Measurements from ENCODE around the gene CTAG1A.
"Not testable (repeated sequence)": the region's sequence is repeated elsewhere in the genome, so short reads cannot be mapped to it uniquely, and the experiment has no call there.

CTAG1A gene

DNA sequence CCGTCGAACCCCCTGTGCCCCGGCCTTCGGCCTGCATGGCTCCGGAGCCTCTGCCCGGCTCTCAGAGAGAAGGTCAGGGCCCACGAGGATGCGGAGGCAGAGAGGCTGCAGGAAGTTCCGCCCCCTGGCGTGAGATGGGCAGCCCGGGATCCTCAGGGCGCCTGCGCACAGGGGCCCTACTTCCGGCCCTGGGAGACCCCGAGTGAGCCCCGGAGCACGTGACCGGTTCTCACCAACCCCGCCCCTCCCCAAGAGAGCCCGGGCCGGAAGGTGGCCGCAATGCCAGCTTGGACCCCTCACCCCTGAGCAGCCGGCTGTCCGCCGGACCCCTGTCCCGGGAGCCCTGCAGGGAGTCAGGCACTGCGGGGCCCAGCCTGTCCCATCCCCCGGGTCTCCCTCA is 34.2 kb downstream of the CTAG1A start, which contains the start of gene CTAG1B:
Gene CTAG1B, minus strand, starts transcription at position 101 of the 400 bp plus-strand sequence. Its CDS starts 64 bp downstream, at position 37.
- not testable (repeated sequence) for DNase-seq

DNA sequence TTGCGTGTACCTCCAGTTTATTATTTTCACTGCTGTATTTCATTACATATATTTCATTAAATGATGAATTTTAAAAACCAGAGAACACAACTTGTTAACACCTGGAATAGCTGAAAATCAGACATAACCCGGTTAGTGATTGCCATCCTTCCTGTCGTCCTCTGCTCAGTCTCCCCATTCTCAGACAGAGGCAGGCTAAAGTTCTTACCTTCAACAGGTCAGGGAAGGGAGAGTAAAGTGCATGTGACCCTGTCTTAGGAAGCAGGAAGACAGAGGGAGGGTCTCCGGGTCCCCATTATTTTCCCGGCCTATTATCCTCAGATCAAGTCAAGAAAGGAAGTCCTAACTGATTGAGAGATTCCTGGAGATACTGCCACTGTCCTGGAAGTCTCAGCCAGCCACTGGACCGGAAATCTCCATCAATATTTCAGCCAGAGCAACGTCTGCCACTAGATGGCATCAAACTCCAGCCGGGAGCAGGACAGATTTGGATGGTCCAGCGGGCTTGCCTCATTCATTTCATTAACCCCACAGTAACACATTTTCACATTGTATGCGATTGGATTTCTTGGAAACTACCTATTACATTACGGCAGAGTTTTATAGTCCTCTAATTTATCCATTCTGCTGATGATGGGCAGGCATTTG is 36.0 kb downstream of the CTAG1A start:
- not testable (repeated sequence) for DNase-seq

DNA sequence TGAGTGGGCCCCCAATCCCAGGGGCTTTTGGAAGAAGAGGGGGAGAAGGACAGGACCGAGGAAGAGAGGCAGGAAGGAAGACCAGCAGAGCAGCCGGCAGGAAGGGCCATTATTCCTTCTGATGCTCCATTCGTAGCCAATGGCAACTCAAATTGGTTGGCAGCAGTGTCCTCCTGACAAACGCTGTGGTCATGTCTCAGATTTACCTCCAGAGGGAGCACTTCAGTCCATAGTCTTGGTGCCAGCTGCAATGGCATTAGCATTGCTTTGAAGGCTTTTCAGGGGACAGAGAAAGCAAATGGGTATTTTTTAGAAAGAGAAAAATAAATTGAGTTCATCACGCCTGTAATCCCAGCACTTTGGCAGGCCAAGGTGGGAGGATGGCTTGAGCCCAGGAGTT is 44.0 kb downstream of the CTAG1A start:
- DNase-seq: not testable (repeated sequence)

DNA sequence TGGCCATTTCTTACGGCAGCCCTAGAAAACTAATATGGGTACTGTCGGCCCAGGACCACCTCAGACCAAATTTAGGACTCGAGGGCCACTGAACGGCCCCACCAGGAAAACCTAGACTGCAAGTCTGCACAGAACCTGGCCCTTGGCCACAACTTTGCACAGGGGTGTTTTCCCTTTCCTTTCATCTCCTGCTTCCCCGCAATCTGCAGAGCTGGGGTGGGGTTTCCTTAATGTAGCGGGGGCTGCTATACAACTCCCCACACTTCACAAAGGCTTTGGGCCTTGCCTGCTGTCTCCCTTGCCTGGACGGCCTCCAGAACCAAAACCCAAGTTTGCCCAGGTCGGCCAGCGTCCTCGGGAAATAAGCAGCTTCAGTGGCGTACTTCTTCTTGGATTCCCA is 46.0 kb downstream of the CTAG1A start:
- DNase-seq: not testable (repeated sequence)

DNA sequence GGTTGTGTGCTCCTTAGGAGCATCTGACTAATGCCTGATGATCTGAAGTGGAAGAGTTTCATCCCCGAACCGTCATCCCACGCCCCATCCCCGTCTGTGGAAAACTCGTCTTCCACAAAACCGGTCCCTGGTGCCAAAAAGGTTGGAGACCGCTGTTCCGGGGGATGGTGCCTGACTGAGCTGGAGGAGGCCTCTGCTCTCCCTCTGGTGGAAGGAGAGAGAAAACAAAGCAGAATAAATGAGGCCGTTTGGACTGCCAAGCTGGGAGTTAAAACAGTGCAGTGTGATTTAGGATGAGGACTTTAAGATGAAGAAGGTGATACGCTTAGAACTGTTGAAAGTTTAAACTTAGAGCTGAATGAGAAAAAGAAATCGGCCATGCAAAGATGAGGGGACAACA is 48.7 kb downstream of the CTAG1A start:
- not testable (repeated sequence) for DNase-seq
